OCI-LY1 (cell line): ENCODE measurements around the gene SLC16A6.

Experiments
- EZH2 ChIP-seq: fragments of 200-600 bp; sonication (generic), shearing (Covaris generic); IDR thresholded peaks from 2 replicates; pipeline ENCODE4 v1.8.0; 2017; ENCODE audit warnings: borderline replicate concordance, mixed run types, mild to moderate bottlenecking, antibody characterized with exemption, low read length, moderate library complexity, mixed read lengths
- TF ChIP-seq, protein P1 (sequence below): fragments of 200-600 bp; sonication (generic), shearing (Covaris generic); IDR thresholded peaks from 2 replicates; pipeline ENCODE4 v1.5.1; 2017; ENCODE audit warnings: mild to moderate bottlenecking, antibody characterized with exemption, low read length, moderate library complexity, mixed read lengths

DNA sequence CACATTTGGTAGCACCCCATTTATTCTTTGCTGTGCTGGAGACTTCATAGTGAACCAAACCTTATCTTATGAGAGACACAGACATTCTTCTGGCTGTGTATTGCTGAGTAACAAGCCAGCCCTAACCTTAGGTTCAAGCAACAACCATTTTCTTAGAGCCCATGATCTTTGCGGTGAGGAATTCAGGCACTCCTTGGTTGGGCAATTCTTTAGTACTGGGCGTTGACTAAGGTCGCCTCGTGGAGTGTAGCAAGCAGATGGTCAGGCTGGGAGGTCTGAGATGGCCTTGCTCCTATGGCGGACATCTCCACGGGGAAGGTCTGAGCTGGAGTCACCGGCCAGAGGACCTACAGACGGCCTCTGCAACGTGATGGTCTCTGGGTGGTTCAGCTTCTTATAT, 43.5 kb upstream of the SLC16A6 start:
- no peak for TF ChIP-seq EZH2
- TF ChIP-seq, protein P1, sequence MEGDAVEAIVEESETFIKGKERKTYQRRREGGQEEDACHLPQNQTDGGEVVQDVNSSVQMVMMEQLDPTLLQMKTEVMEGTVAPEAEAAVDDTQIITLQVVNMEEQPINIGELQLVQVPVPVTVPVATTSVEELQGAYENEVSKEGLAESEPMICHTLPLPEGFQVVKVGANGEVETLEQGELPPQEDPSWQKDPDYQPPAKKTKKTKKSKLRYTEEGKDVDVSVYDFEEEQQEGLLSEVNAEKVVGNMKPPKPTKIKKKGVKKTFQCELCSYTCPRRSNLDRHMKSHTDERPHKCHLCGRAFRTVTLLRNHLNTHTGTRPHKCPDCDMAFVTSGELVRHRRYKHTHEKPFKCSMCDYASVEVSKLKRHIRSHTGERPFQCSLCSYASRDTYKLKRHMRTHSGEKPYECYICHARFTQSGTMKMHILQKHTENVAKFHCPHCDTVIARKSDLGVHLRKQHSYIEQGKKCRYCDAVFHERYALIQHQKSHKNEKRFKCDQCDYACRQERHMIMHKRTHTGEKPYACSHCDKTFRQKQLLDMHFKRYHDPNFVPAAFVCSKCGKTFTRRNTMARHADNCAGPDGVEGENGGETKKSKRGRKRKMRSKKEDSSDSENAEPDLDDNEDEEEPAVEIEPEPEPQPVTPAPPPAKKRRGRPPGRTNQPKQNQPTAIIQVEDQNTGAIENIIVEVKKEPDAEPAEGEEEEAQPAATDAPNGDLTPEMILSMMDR: no peak
